Colonic mucosa (tissue), 4 donors: ENCODE measurements around the gene NCBP3. TPM values are rescaled to one million over a fixed set of nuclear protein-coding genes. Genes with fewer than 3 reads are reported as not detected.
"Not testable (repeated sequence)": the region's sequence is repeated elsewhere in the genome, so short reads cannot be mapped to it uniquely, and the experiment has no call there.

Source experiments
- DNase-seq: peaks from one replicate; pipeline ENCODE4 v3.0.0-alpha.2; 2020
- H3K27ac ChIP-seq: fragments of 200-600 bp; one replicate; pipeline ENCODE4 v1.8.0; 2021
- H3K27me3 ChIP-seq: fragments of 200-600 bp; one replicate; pipeline ENCODE4 v1.8.0; 2021
- H3K36me3 ChIP-seq: fragments of 200-600 bp; one replicate; pipeline ENCODE4 v1.8.0; 2021
- H3K4me1 ChIP-seq: fragments of 200-600 bp; one replicate; pipeline ENCODE4 v1.8.0; 2021; ENCODE audit warnings: mild to moderate bottlenecking
- H3K4me3 ChIP-seq: fragments of 200-600 bp; one replicate; pipeline ENCODE4 v1.8.0; 2021
- H3K9ac ChIP-seq, 2 donors: one replicate each; pipeline ENCODE4 v1.7.0; 2013; ENCODE audit warnings: control low read depth in 2 of 2, low read depth in 2 of 2, low read length in 2 of 2
- H3K9me3 ChIP-seq: fragments of 200-600 bp; one replicate; pipeline ENCODE4 v1.8.0; 2021
- CTCF ChIP-seq: fragments of 200-600 bp; IDR thresholded peaks from one replicate; pipeline ENCODE4 v1.8.0; 2022; ENCODE audit warnings: antibody characterized with exemption, mild to moderate bottlenecking
- intact Hi-C: fragments of 100-400 bp; cut with DNase I; formaldehyde crosslinking; loops from one replicate; pipeline ENCODE4 v1.14.1; 2022
- total RNA-seq, 2 donors: library from RNA; stranded (reverse); fragmentation: NEBNext Ultra II Directional in 1 of 2; extraction: Animal tissue kit (Norgen Biotek cat#: 25700) in 1 of 2; gene quantifications; one replicate each; pipeline ENCODE4 v1.2.1, GENCODE V29; 2021
- donor health status: healthy.
- donor health status: DM: no; HTN: no; CAD: no.
- donor health status: DM: no; HTN: no; CAD: no.

Gene NCBP3
- total RNA-seq, 2 donors from 2014 or later: 31.3 to 41.2 TPM

- peak overlapping the region; percentile 45 for H3K27ac ChIP-seq
- H3K4me3 ChIP-seq: peak overlapping the region; percentile 93
- no peak for TF ChIP-seq CTCF
- H3K4me1 ChIP-seq: no peaks in the 10 kb centered on the region
- DNase-seq: no peak
- intact Hi-C loops: no loop called here
- H3K27me3 ChIP-seq: no peaks in the 10 kb centered on the region
- H3K9ac ChIP-seq: peak overlapping the region; percentile 90 to 94
- H3K36me3 ChIP-seq: no peaks in the 10 kb centered on the region
- H3K9me3 ChIP-seq: no peaks in the 10 kb centered on the region
Measured at GRCh38 chr17:3845291-3845620, 790 bp downstream of the NCBP3 start.

- H3K9me3 ChIP-seq, H3K36me3 ChIP-seq, H3K4me3 ChIP-seq, intact Hi-C loops, DNase-seq, H3K27ac ChIP-seq, H3K4me1 ChIP-seq, H3K9ac ChIP-seq, H3K27me3 ChIP-seq: not testable (repeated sequence)
Measured at GRCh38 chr17:3844556-3844955, 1.5 kb downstream of the NCBP3 start.

GRCh38 chr17:3843935-3844516 is 2.0 kb downstream of the NCBP3 start:
- no peak overlapping the region for H3K27ac ChIP-seq
- H3K4me3 ChIP-seq: no peak overlapping the region
- H3K9me3 ChIP-seq: no peaks in the 10 kb centered on the region
- H3K9ac ChIP-seq: peak overlapping the region in 1 of 2 donors; percentile 26
- H3K27me3 ChIP-seq: no peaks in the 10 kb centered on the region
- TF ChIP-seq CTCF: peak; percentile 45
- no peaks in the 10 kb centered on the region for H3K36me3 ChIP-seq
- intact Hi-C loops: no loop called here
- DNase-seq: peak; percentile 63
- H3K4me1 ChIP-seq: no peaks in the 10 kb centered on the region

GRCh38 chr17:3838206-3838605 is 7.8 kb downstream of the NCBP3 start:
- Histone ChIP-seq H3K9me3 (no peaks in the 10 kb centered on the region), H3K27ac (peak overlapping the region; percentile 30), H3K4me3 (no peak overlapping the region), H3K27me3 (no peaks in the 10 kb centered on the region), H3K9ac (peak overlapping the region in 1 of 2 donors; percentile 54), H3K36me3 (no peaks in the 10 kb centered on the region), H3K4me1 (no peaks in the 10 kb centered on the region)
- peak; percentile 93 for DNase-seq
- intact Hi-C loops: no loop called here
- no peak for TF ChIP-seq CTCF

GRCh38 chr17:3836551-3836950 is 9.5 kb downstream of the NCBP3 start:
- no peaks in the 10 kb centered on the region for H3K9me3 ChIP-seq
- H3K9ac ChIP-seq: no peak overlapping the region
- no peaks in the 10 kb centered on the region for H3K27me3 ChIP-seq
- H3K4me3 ChIP-seq: no peak overlapping the region
- H3K4me1 ChIP-seq: no peaks in the 10 kb centered on the region
- no peaks in the 10 kb centered on the region for H3K36me3 ChIP-seq
- intact Hi-C loops: no loop called here
- H3K27ac ChIP-seq: no peak overlapping the region
- DNase-seq: no peak
- TF ChIP-seq CTCF: no peak

GRCh38 chr17:3835410-3836229 is 10.4 kb downstream of the NCBP3 start:
- H3K36me3 ChIP-seq: no peaks in the 10 kb centered on the region
- intact Hi-C loops: no loop called here
- no peak overlapping the region for H3K27ac ChIP-seq
- no peaks in the 10 kb centered on the region for H3K9me3 ChIP-seq
- no peak overlapping the region for H3K9ac ChIP-seq
- H3K27me3 ChIP-seq: no peaks in the 10 kb centered on the region
- no peaks in the 10 kb centered on the region for H3K4me1 ChIP-seq
- DNase-seq: no peak
- no peak overlapping the region for H3K4me3 ChIP-seq
- no peak for TF ChIP-seq CTCF
